ENCODE results near the gene MLST8.
"Not testable (repeated sequence)": the region's sequence is repeated elsewhere in the genome, so short reads cannot be mapped to it uniquely, and the experiment has no call there.

Gene MLST8

GRCh38 chr16:2191446-2191706 lies 13.9 kb upstream of the MLST8 start:
- DNase-seq, result no peak

GRCh38 chr16:2194166-2194834 lies 11.0 kb upstream of the MLST8 start:
- no peak for DNase-seq

- no peak for DNase-seq
Measured at GRCh38 chr16:2194852-2195321, 10.4 kb upstream of the MLST8 start.

GRCh38 chr16:2195322-2196161 lies 9.7 kb upstream of the MLST8 start:
- DNase-seq, result no peak

- no peak for DNase-seq
Measured at GRCh38 chr16:2196162-2196980, 8.9 kb upstream of the MLST8 start, which contains the start of gene CASKIN1. TSS of gene CASKIN1 (minus strand) at chr16:2196605. CDS start at chr16:2196432, 173 bp downstream.

GRCh38 chr16:2196981-2197511 lies 8.2 kb upstream of the MLST8 start:
- no peak for DNase-seq

GRCh38 chr16:2197765-2198164 lies 7.5 kb upstream of the MLST8 start:
- DNase-seq, result no peak

GRCh38 chr16:2198283-2198682 lies 7.0 kb upstream of the MLST8 start:
- no peak for DNase-seq

GRCh38 chr16:2199095-2199494 lies 6.2 kb upstream of the MLST8 start:
- no peak for DNase-seq

- no peak for DNase-seq
Measured at GRCh38 chr16:2199621-2200139, 5.6 kb upstream of the MLST8 start.

GRCh38 chr16:2200313-2200712 lies 4.9 kb upstream of the MLST8 start:
- DNase-seq, result no peak

- not testable (repeated sequence) for DNase-seq
Measured at GRCh38 chr16:2203119-2203688, 2.0 kb upstream of the MLST8 start.

GRCh38 chr16:2204416-2205103 lies 694 bp upstream of the MLST8 start:
- DNase-seq, result no peak

- DNase-seq, result no peak
Measured at GRCh38 chr16:2205967-2206313, 686 bp downstream of the MLST8 start.

GRCh38 chr16:2206420-2206779 lies 1.1 kb downstream of the MLST8 start:
- no peak for DNase-seq

- DNase-seq, result no peak
Measured at GRCh38 chr16:2206780-2207433, 1.7 kb downstream of the MLST8 start.

- DNase-seq, result no peak
Measured at GRCh38 chr16:2207872-2208271, 2.6 kb downstream of the MLST8 start.

GRCh38 chr16:2208308-2208707 lies 3.1 kb downstream of the MLST8 start:
- DNase-seq, result no peak

- DNase-seq, result no peak
Measured at GRCh38 chr16:2208772-2209171, 3.5 kb downstream of the MLST8 start.

GRCh38 chr16:2209258-2210008 lies 4.2 kb downstream of the MLST8 start:
- no peak for DNase-seq

- DNase-seq, result no peak
Measured at GRCh38 chr16:2210009-2210332, 4.7 kb downstream of the MLST8 start.

All from NCI-H774 (cell line).